Osteocyte (in vitro differentiated cells): Measurements from ENCODE around the gene SEC24A. TPM values are rescaled to one million over a fixed set of nuclear protein-coding genes. Genes with fewer than 3 reads are reported as not detected.

Experiments used
- DNase-seq: peaks from one replicate; pipeline ENCODE4 v3.0.0; 2021; ENCODE audit warnings: mixed read lengths; ENCODE audit not compliant: unreplicated experiment; ENCODE audit errors: extremely low spot score
- H3K27ac Mint-ChIP-seq: one replicate; pipeline ENCODE4 v1.8.0; 2021; ENCODE audit warnings: mild to moderate bottlenecking, mixed read lengths; ENCODE audit not compliant: unreplicated experiment
- H3K27me3 Mint-ChIP-seq: one replicate; pipeline ENCODE4 v1.8.0; 2021; ENCODE audit warnings: mixed read lengths; ENCODE audit not compliant: unreplicated experiment
- H3K36me3 Mint-ChIP-seq: one replicate; pipeline ENCODE4 v1.8.0; 2021; ENCODE audit warnings: mixed read lengths; ENCODE audit not compliant: unreplicated experiment
- H3K4me1 Mint-ChIP-seq: one replicate; pipeline ENCODE4 v1.8.0; 2021; ENCODE audit warnings: mixed read lengths; ENCODE audit not compliant: unreplicated experiment
- H3K4me3 Mint-ChIP-seq: one replicate; pipeline ENCODE4 v1.8.0; 2021; ENCODE audit warnings: mild to moderate bottlenecking, moderate library complexity, mixed read lengths; ENCODE audit not compliant: unreplicated experiment
- H3K9me3 Mint-ChIP-seq: one replicate; pipeline ENCODE4 v1.8.0; 2021; ENCODE audit warnings: mixed read lengths; ENCODE audit not compliant: unreplicated experiment
- CTCF ChIP-seq: fragments of 200-600 bp; sonication (generic); IDR thresholded peaks from 2 replicates; pipeline ENCODE4 v1.5.0; 2021; ENCODE audit warnings: antibody characterized with exemption, mild to moderate bottlenecking, moderate library complexity
- total RNA-seq: library from RNA; stranded (reverse); gene quantifications from 2 replicates; pipeline ENCODE4 v1.2.1, GENCODE V29; 2021

The SEC24A gene
- total RNA-seq, 1 donor from 2014 or later = 38.9 TPM

GRCh38 chr5:134738963-134739661 lies 90.5 kb downstream of the SEC24A start:
- no peaks in the 10 kb centered on the region for H3K27me3 Mint-ChIP-seq
- peaks cover 19% of the 10 kb centered on the region for H3K4me1 Mint-ChIP-seq
- peak overlapping the region; percentile 98 for H3K27ac Mint-ChIP-seq
- no peak for TF ChIP-seq CTCF
- H3K4me3 Mint-ChIP-seq = peak overlapping the region; percentile 99
- peak; percentile 70 for DNase-seq
- H3K9me3 Mint-ChIP-seq = no peaks in the 10 kb centered on the region
- H3K36me3 Mint-ChIP-seq = peaks cover 7% of the 10 kb centered on the region

- DNase-seq = peak; percentile 51
- H3K4me1 Mint-ChIP-seq = peaks cover 19% of the 10 kb centered on the region
- no peak for TF ChIP-seq CTCF
- no peaks in the 10 kb centered on the region for H3K27me3 Mint-ChIP-seq
- H3K36me3 Mint-ChIP-seq = peaks cover 10% of the 10 kb centered on the region
- H3K27ac Mint-ChIP-seq = no peak overlapping the region
- no peak overlapping the region for H3K4me3 Mint-ChIP-seq
- no peaks in the 10 kb centered on the region for H3K9me3 Mint-ChIP-seq
Observed at GRCh38 chr5:134741052-134741451, 92.5 kb downstream of the SEC24A start.

DNA sequence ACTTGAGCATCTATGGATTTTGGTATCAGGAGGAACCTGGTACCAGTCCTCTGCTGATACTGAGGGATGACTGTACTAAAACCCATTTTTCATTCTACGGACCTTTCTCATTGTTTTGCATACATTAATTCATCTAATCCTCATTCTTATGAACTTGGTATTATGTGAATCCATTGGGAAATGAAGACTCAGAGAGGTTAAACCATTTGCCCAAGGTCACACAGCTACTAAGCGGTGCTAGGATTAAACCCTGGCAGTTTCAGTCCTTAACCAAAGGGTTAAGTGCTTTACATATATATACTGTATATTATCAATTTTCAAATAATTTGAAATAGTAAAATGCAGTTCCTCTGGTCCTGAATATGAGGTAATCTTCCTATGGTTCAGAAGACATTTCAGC lies 93.5 kb downstream of the SEC24A start:
- Mint-ChIP-seq H3K4me1 (peaks cover 19% of the 10 kb centered on the region), H3K9me3 (no peaks in the 10 kb centered on the region), H3K4me3 (no peak overlapping the region), H3K36me3 (peaks cover 10% of the 10 kb centered on the region), H3K27ac (no peak overlapping the region), H3K27me3 (no peaks in the 10 kb centered on the region)
- no peak for TF ChIP-seq CTCF
- no peak for DNase-seq

GRCh38 chr5:134749415-134749814 lies 100.8 kb downstream of the SEC24A start:
- TF ChIP-seq CTCF = no peak
- no peak overlapping the region for H3K4me3 Mint-ChIP-seq
- no peak overlapping the region for H3K27ac Mint-ChIP-seq
- H3K36me3 Mint-ChIP-seq = peaks cover 20% of the 10 kb centered on the region
- no peaks in the 10 kb centered on the region for H3K27me3 Mint-ChIP-seq
- no peaks in the 10 kb centered on the region for H3K4me1 Mint-ChIP-seq
- no peak for DNase-seq
- no peaks in the 10 kb centered on the region for H3K9me3 Mint-ChIP-seq

GRCh38 chr5:134758176-134758503 lies 109.6 kb downstream of the SEC24A start:
- no peak for DNase-seq
- peak overlapping the region; percentile 100 for H3K4me3 Mint-ChIP-seq
- no peaks in the 10 kb centered on the region for H3K36me3 Mint-ChIP-seq
- peak overlapping the region; percentile 96 for H3K27ac Mint-ChIP-seq
- H3K4me1 Mint-ChIP-seq = peaks cover 31% of the 10 kb centered on the region
- no peaks in the 10 kb centered on the region for H3K27me3 Mint-ChIP-seq
- no peak for TF ChIP-seq CTCF
- H3K9me3 Mint-ChIP-seq = no peaks in the 10 kb centered on the region
